NCI-H1417 (cell line): Measurements from ENCODE around the gene WDR45.
A peak's percentile ranks its signal among the peaks of the same experiment; 100 is the strongest.

ENCODE experiments used
- DNase-seq, 3 experiments: peaks; one replicate each; lab custom pipeline; 2025; lab: John Stamatoyannopoulos, UW

Gene WDR45

GRCh38 chrX:49043220-49043986, 36.3 kb downstream of the WDR45 start, which contains the start of gene TFE3:
Gene TFE3 (minus strand): TSS chrX:49043357. CDS start chrX:49043226, 131 bp downstream.
- DNase-seq = peak; percentile 93 to 99 (median 97)

- peak in 1 of 3 experiments; percentile 31 for DNase-seq
These were observed 37.0 kb downstream of the WDR45 start for GRCh38 chrX:49042581-49043219.

GRCh38 chrX:49041744-49042580, 37.7 kb downstream of the WDR45 start:
- no peak for DNase-seq

GRCh38 chrX:49040376-49040955, 39.2 kb downstream of the WDR45 start:
- DNase-seq = no peak

- peak; percentile 13 to 66 (median 49) for DNase-seq
These were observed 39.9 kb downstream of the WDR45 start for GRCh38 chrX:49039598-49040375.

GRCh38 chrX:49037883-49038475, 41.7 kb downstream of the WDR45 start:
- DNase-seq = no peak

GRCh38 chrX:49030283-49030682, 49.4 kb downstream of the WDR45 start:
- DNase-seq = no peak

GRCh38 chrX:49029876-49030275, 49.8 kb downstream of the WDR45 start:
- no peak for DNase-seq
